Measurements from ENCODE around the gene CCDC195.

Gene CCDC195, protein sequence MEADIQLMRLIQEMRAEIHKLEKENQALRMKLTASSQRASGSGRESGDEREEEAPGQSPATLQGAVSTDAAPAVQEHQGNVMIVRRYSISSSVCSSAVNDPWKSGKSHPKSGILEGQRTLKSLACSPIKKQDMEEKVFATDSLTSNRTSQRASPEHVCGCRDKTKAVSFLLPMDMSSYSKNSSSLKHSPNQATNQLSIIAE

GRCh38 chr2:224716201-224716600 is at the start of gene CCDC195:
TSS of gene CCDC195 (minus strand) at chr2:224716365. CDS start at chr2:224716365, 0 bp downstream.
- no peak within 1 kb of the TSS for H3K4me3 ChIP-seq (ENCODE audit: low read depth, low read length)

- H3K4me3 ChIP-seq (ENCODE audit: low read depth, low read length): no peak overlapping the region
These were observed 48.5 kb upstream of the CCDC195 start for GRCh38 chr2:224764565-224765236.

- H3K4me3 ChIP-seq (ENCODE audit: low read depth, low read length): no peak overlapping the region
These were observed 41.9 kb upstream of the CCDC195 start for GRCh38 chr2:224757934-224758548.

DNA sequence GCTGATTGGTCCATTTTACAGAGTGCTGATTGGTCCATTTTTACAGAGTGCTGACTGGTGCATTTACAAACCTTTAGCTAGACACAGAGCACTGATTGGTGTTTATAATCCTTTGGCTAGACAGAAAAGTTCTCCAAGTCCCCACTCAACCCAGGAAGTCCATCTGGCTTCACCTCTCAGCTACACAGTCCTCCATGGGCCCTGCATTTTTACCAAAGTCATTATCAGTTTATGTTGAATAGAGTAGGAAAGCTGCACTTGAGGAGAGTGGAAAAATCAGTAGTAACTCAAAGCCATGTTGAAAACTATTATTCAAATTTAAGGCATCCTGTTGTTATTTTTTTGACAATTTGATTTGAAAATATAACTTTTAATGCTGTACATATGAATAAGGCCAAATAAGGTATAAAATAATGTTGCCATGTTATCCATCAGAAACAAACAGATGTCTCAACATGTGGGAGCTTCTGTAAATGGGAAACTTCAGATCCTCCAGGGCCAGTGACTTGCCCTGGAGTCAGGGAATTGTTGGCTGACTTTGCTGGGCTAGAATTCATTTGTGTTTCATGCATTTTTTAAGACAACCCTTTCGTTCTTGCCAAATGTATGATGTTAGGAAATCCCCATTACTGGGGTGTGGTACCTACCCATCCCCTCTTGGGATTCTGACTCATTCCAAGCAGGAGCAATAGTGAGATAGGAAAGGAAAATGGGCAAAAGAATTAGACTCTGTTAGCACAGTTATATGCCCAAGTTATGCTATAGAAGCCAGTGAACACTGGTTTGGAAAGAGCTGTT is 37.8 kb upstream of the CCDC195 start:
- H3K4me3 ChIP-seq (ENCODE audit: low read depth, low read length): no peak overlapping the region

GRCh38 chr2:224751996-224752698 is 36.0 kb upstream of the CCDC195 start:
- no peak overlapping the region for H3K4me3 ChIP-seq (ENCODE audit: low read depth, low read length)

DNA sequence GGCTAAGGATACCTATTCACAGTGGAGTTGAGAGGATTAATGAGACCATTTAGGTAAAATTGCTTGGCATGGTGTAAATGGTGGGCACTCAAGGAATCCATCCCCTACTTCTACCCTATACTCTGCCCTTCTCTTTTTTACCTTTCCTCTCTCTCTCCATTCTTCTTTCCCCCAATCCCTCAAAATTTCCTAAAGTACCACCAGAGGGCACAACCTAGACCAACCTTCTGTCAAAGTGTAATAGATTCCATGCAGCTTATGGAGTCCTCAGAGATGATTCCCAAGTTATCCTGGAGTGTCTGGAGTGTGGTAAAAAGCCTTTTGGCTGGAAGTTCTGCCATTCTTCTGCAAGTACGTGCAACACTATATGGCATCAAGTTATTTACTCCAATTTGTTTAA is 33.0 kb upstream of the CCDC195 start:
- no peak overlapping the region for H3K4me3 ChIP-seq (ENCODE audit: low read depth, low read length)

DNA sequence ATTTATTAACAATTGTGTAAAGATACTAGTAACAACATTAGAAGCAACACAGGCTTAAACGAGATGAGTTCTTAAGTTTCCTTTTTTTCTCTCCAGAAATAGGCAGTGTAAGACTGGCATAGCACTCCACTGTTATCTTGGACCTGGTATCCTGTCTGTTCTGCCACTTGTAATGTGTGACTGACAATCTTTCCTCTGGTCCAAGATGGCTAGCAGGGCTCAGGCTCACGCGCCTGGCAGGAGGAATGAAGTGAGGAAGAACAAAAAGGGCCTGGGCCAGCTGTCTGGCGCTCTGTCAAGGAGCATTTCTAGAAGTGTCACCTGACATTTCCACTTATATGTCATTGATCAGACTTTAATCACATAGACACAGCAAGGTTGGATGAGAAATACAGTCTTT is 31.6 kb upstream of the CCDC195 start:
- no peak overlapping the region for H3K4me3 ChIP-seq (ENCODE audit: low read depth, low read length)

DNA sequence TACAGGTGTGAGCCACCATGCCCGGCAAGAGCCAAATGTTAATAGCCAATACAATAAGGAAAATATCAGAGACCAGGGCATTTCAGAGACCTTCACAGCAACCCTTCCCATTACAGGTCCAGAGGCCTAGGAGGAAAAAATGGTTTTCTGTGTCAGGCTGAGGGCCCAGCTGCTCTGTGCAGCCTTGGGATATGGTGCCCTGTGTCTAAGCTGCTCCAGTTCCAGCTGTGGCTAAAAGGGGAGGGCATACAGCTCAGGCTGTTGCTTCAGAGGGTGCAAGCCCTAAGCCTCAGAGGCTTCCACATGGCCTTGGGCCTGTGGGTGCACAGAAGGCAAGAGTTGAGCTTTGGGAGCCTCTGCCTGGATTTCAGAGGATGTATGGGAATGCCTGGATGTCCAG is 20.1 kb upstream of the CCDC195 start:
- H3K4me3 ChIP-seq (ENCODE audit: low read depth, low read length): no peak overlapping the region

- no peak overlapping the region for H3K4me3 ChIP-seq (ENCODE audit: low read depth, low read length)
These were observed 18.8 kb upstream of the CCDC195 start for GRCh38 chr2:224734949-224735348.

GRCh38 chr2:224731665-224732064 is 15.5 kb upstream of the CCDC195 start:
- H3K4me3 ChIP-seq (ENCODE audit: low read depth, low read length): no peak overlapping the region

- no peak overlapping the region for H3K4me3 ChIP-seq (ENCODE audit: low read depth, low read length)
These were observed 13.3 kb upstream of the CCDC195 start for GRCh38 chr2:224729435-224729834.

DNA sequence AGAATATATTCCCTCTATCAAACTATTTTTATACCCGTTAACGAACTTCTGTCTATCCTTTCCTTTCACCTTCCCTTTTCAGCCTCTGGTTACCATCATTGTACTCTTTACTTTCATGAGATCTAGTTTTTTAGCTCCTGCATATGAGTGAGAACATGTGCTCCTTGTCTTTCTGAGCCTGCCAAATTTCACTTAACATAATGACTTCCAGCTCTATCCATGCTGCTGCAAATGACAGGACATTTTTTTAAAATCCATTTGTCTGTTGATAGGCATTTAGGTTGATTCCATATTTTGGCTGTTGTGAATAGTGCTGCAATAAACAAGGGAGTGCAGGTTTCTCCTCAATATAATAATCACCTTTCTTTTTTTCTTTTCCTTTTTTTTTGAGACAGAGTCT is 8.2 kb upstream of the CCDC195 start:
- H3K4me3 ChIP-seq (ENCODE audit: low read depth, low read length): no peak overlapping the region

DNA sequence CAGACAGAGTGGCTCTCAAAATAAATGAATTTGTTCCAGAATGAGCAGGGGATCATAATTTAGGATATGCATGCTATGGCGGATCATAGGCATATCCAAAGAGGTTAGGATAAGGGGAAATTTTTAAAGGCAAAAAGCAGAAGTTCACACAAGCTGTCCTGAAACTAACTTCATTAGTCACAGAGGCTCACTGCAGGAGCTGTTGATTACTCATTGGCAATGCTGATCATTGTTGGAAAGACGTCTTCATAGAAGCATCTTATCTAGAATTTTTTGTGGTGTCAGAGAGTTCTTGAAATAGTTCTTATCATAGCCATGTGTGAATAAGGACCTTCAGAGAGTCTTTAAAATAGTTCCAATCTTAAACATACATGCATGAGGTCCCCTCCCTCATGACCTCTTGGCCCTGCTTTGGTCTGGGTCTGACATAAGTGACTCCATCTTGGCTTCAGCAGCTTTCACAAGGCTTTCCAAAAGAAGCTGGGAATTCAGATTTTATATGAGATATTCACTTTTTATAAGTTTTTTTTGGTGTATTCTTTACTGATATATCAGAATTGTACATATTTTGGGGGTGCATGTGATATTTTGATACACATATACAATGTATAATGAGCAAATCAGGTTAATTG is 7.5 kb upstream of the CCDC195 start:
- H3K4me3 ChIP-seq (ENCODE audit: low read depth, low read length): no peak overlapping the region

- H3K4me3 ChIP-seq (ENCODE audit: low read depth, low read length): no peak overlapping the region
These were observed 6.6 kb upstream of the CCDC195 start for GRCh38 chr2:224722770-224723169.

DNA sequence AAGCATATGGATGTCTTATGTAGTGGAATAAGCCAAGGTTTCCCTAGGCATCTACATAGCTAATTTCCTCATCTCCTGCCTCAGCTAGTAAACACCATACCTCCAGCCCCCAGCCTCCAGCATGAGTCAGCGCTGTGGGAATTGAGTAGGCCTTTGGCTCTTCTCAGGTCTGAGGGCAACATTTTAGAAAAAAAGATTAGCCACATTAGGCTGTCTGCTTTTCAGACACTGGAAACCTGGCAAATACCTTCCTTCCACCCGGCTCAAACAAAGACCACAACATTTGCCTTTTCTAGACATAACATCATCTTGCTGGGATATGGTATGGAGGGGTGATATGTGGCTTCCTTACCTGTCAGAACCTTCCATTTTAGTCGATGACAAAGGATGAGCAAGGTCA is 6.1 kb upstream of the CCDC195 start:
- no peak overlapping the region for H3K4me3 ChIP-seq (ENCODE audit: low read depth, low read length)

DNA sequence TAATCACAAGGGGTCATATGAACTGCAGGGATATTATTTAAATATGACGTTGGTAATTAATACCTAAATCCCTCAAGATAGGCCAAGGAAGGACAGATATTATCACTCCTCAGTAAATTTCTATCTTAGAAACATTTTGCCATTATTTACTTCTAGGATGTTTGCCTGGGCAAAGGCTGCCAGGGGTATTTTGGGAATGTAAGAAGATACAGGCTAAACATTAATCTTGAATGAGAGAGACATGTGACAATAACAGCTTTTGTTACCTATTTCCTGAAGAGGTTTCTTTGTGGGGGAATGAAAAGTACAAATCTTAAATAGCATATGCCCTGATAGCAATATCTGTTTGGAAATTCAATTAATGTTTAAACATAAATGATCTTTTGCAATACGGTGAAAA is 756 bp upstream of the CCDC195 start:
- no peak overlapping the region for H3K4me3 ChIP-seq (ENCODE audit: low read depth, low read length)

GRCh38 chr2:224711859-224712665 is 4.1 kb downstream of the CCDC195 start:
- H3K4me3 ChIP-seq (ENCODE audit: low read depth, low read length): no peak overlapping the region

DNA sequence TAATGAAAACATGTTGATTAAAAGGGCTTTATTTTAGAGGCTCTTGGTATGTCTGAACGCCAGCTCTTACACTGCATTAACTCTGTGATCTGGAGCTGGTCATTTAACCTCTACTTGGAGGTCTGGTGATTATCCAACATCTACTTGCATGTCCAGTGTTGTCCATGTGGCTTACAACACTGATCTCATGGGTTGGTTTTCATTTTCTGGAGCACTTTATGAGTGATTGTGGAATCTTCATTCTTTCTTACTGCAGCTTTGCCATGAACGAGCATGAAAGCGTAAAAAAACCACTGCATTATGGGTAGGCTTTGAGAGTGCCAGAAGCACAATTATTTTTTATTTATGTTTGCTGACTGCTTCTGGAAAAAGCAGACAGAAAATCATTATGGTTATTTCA is 4.8 kb downstream of the CCDC195 start:
- H3K4me3 ChIP-seq (ENCODE audit: low read depth, low read length): no peak overlapping the region

GRCh38 chr2:224709301-224709700 is 6.9 kb downstream of the CCDC195 start:
- H3K4me3 ChIP-seq (ENCODE audit: low read depth, low read length): no peak overlapping the region

GRCh38 chr2:224694502-224694901 is 21.7 kb downstream of the CCDC195 start:
- H3K4me3 ChIP-seq (ENCODE audit: low read depth, low read length): no peak overlapping the region

Data from iPS-11a (cell line).